Heart left ventricle (tissue), 13 donors: Measurements from ENCODE around the gene ACVRL1.

Experiments used
- CTCF ChIP-seq, 12 donors: fragments of 200-600 bp; sonication (generic) in 4 of 12; IDR thresholded peaks; one replicate each; pipeline versions ENCODE4 v1.5.0 to v1.8.0; 2018 to 2022; ENCODE audit warnings: antibody characterized with exemption in 12 of 12, mild to moderate bottlenecking in 5 of 12
- POLR2A ChIP-seq, 2 donors: fragments of 450-650 bp; IDR thresholded peaks; one replicate each; pipeline ENCODE4 v1.6.1; 2017; ENCODE audit warnings: antibody characterized with exemption in 2 of 2, mild to moderate bottlenecking in 2 of 2, moderate library complexity in 2 of 2
- donor health status: ischemic (EF 13 %, LVEDD 7.1; RV severe dilation, severe dysfunction).
- donor health status: DM: no; HTN: yes; CAD: no.
- donor health status: DM: no; HTN: no; CAD: no.
- donor health status: ischemic (EF 25% LVEDD 6.9; RV normal size, moderate dysfunction).
- donor health status: ischemic (EF 25% LVEDD 5.7; RV mildly dilated, moderate dysfunction).
- donor health status: ischemic (EF 35%, LVEDD 5.7; RV mildly dilated, moderate dysfunction).
- donor health status: nonischemic (EF 11% LVEDD 7.7; RV severe dilation, severe dysfunction).
- donor health status: DM: yes; HTN: yes; CAD: no.
- donor health status: PGD.
- donor health status: ischemic (EF 29% LVEDD 5.4; RV normal size, mild dysfunction).
- donor health status: nonischemic (EF 23%, LVEDD 6.1; RV moderate dilation, normal function).

- TF ChIP-seq CTCF (IDR thresholded peaks at IDR 0.05) (no peak), POLR2A (IDR thresholded peaks at IDR 0.05) (no peak)
Measured at GRCh38 chr12:51955702-51956101, 48.4 kb downstream of the ACVRL1 start.
